ENCODE measurements around the gene HOXC5.

- TF ChIP-seq CTCF (IDR thresholded peaks at IDR 0.05) (no peak), POLR2A (IDR thresholded peaks at IDR 0.05) (no peak)
Measured at GRCh38 chr12:53986686-53987483, 46.0 kb upstream of the HOXC5 start.
